K562 (cell line): Measurements from ENCODE around the gene KRTAP4-11. TPM values are rescaled to one million over a fixed set of nuclear protein-coding genes. Genes with fewer than 3 reads are reported as not detected.
"Not testable (repeated sequence)": the region's sequence is repeated elsewhere in the genome, so short reads cannot be mapped to it uniquely, and the experiment has no call there.

Experiments
- ATAC-seq: fragments of 200-7000 bp; cut with Tn5 transposase; 3 replicates; pipeline ENCODE4 v1.9.1; 2020; ENCODE audit warnings: moderate library complexity
- BruUV-seq: library from RNA; stranded (reverse); fragments of 400-500 nt; replicated peaks from 2 replicates; lab custom pipeline; 2021; lab: Mats Ljungman, UMichigan
- CTCF ChIA-PET: fragments of 300-600 bp; formaldehyde crosslinking; extraction: SDS; loops from one replicate; lab custom pipeline; 2021; ENCODE audit warnings: low intra/inter-chr PET ratio; lab: Yijun Ruan, JAX
- POLR2A ChIA-PET: fragments of 300-600, 350-650 bp; sonication (Branson Sonifier 250); formaldehyde crosslinking; extraction: SDS; loops from one replicate; lab custom pipeline; 2021; ENCODE audit warnings: antibody characterized with exemption, inconsistent platforms; lab: Yijun Ruan, JAX
- DNase-seq, 4 experiments: peaks; one replicate each; pipeline versions ENCODE4 v3.0.0 to v3.0.0-alpha.2; 2011 to 2018; ENCODE audit warnings: low spot score in 3 of 4, mixed read lengths in 3 of 4; ENCODE audit errors: extremely low read depth in 1 of 4
- FAIRE-seq: peaks from 2 replicates; lab custom pipeline; 2011; peaks lifted over from hg19 to GRCh38; lab: Jason Lieb, UNC
- H2AFZ ChIP-seq: 2 replicates; pipeline ENCODE4 v1.6.0; 2011; ENCODE audit warnings: low read depth, low read length, control low read depth, inconsistent platforms
- H3K27ac ChIP-seq: fragments of 200-600 bp; 3 replicates; pipeline ENCODE4 v1.8.0; 2011; ENCODE audit warnings: low read depth, mild to moderate bottlenecking, control low read depth, inconsistent platforms, low read length, moderate library complexity, mixed read lengths; ENCODE audit errors: extremely low read depth
- H3K27me3 ChIP-seq, 2 experiments: fragments of 300-600 bp in 1 of 2; 2 replicates in 1 of 2; 3 replicates in 1 of 2; pipeline versions ENCODE4 v1.6.0 to v1.8.0; 2011; ENCODE audit warnings: inconsistent platforms in 2 of 2, low read length in 2 of 2, mild to moderate bottlenecking in 1 of 2, mixed read lengths in 1 of 2, moderate library complexity in 1 of 2; ENCODE audit not compliant: control insufficient read depth in 2 of 2, insufficient read depth in 2 of 2
- H3K36me3 ChIP-seq: fragments of 300-600 bp; 3 replicates; pipeline ENCODE4 v1.8.0; 2011; ENCODE audit warnings: mild to moderate bottlenecking, low read length, inconsistent platforms; ENCODE audit not compliant: control insufficient read depth, insufficient read depth
- H3K4me1 ChIP-seq, 2 experiments: fragments of 200-600 bp in 1 of 2; replicated peaks in 1 of 2; 2 replicates in 1 of 2; 3 replicates in 1 of 2; pipeline versions ENCODE4 v1.5.1 to v1.8.0; 2011; ENCODE audit warnings: inconsistent platforms in 2 of 2, low read length in 2 of 2, mild to moderate bottlenecking in 1 of 2, mixed read lengths in 1 of 2, moderate library complexity in 1 of 2; ENCODE audit not compliant: control insufficient read depth in 2 of 2, insufficient read depth in 2 of 2
- H3K4me2 ChIP-seq: 2 replicates; pipeline ENCODE4 v1.6.1; 2011; ENCODE audit warnings: low read length, control low read depth, inconsistent platforms, mixed read lengths; ENCODE audit not compliant: insufficient read depth
- H3K4me3 ChIP-seq: fragments of 200-600 bp; sonication (generic), shearing (Covaris generic); 2 replicates; pipeline ENCODE4 v1.5.1; 2016; ENCODE audit warnings: control low read depth, inconsistent platforms
- H3K79me2 ChIP-seq: fragments of 200-600 bp; 3 replicates; pipeline ENCODE4 v1.8.0; 2011; ENCODE audit warnings: low read length, inconsistent platforms; ENCODE audit not compliant: control insufficient read depth, insufficient read depth
- H3K9ac ChIP-seq, 2 experiments: 2 replicates each; pipeline versions ENCODE4 v1.6.0 to v1.6.1; 2011; ENCODE audit warnings: low read depth in 2 of 2, low read length in 2 of 2, control low read depth in 1 of 2, inconsistent platforms in 1 of 2, mild to moderate bottlenecking in 1 of 2, mixed read lengths in 1 of 2; ENCODE audit not compliant: insufficient read depth in 1 of 2
- H3K9me1 ChIP-seq: one replicate; pipeline ENCODE4 v1.6.0; 2011; ENCODE audit warnings: inconsistent platforms, mild to moderate bottlenecking, low read length, moderate library complexity; ENCODE audit not compliant: control insufficient read depth, insufficient read depth
- H3K9me3 ChIP-seq: replicated peaks from 2 replicates; pipeline ENCODE4 v1.5.1; 2011; ENCODE audit warnings: low read depth, low read length, inconsistent platforms; ENCODE audit not compliant: control insufficient read depth, insufficient read depth
- H4K20me1 ChIP-seq: replicated peaks from 2 replicates; pipeline ENCODE4 v1.6.1; 2011; ENCODE audit warnings: low read length, inconsistent platforms, mixed read lengths; ENCODE audit not compliant: control insufficient read depth, insufficient read depth
- NFE2 ChIP-seq: IDR thresholded peaks from 2 replicates; pipeline ENCODE4 v1.6.1; 2014; ENCODE audit warnings: antibody characterized with exemption, low read depth
- NFE2L1 ChIP-seq: fragments of 450-650 bp; IDR thresholded peaks from 2 replicates; pipeline ENCODE4 v1.6.1; 2016; ENCODE audit warnings: missing genetic modification characterization, low read depth, mild to moderate bottlenecking, missing compliant biosample characterization, moderate library complexity, borderline replicate concordance
- TAL1 ChIP-seq: fragments of 450-650 bp; IDR thresholded peaks from 2 replicates; pipeline ENCODE4 v1.6.1; 2016; ENCODE audit warnings: mild to moderate bottlenecking
- WGBS: fragments of 100-300 bp; shearing (Covaris generic); methylation state at CpG from one replicate; pipeline ENCODE4 v1.1.6; 2016; ENCODE audit warnings: low coverage, mixed read lengths; ENCODE audit not compliant: insufficient coverage; ENCODE audit errors: missing lambda C conversion rate; 5-methylcytosine and 5-hydroxymethylcytosine counted together
- in situ Hi-C: fragments of 300-500 bp; cut with MboI; formaldehyde crosslinking; loops from 4 replicates; pipeline ENCODE4 v1.15.0; 2018; ENCODE audit warnings: inconsistent platforms, mixed read lengths
- intact Hi-C: fragments of 100-400 bp; cut with micrococcal nuclease; formaldehyde crosslinking; loops from 2 replicates; pipeline ENCODE4 v1.14.2; 2022
- polyA plus RNA-seq, 8 experiments: library from polyadenylated mRNA; depleted of rRNA in 4 of 8; stranded (reverse) in 5 of 8; unstranded in 3 of 8; fragments of >200 nt; fragmentation: Nextera tagmentation in 2 of 8; fragmentation: Illumina TruSeq in 1 of 8; extraction: Ambion mirVana in 2 of 8; extraction: Trizol in 1 of 8; gene quantifications; 2 replicates each; pipeline versions ENCODE4 v1.2.1 to v1.2.3, GENCODE V29; 2011 to 2014; ENCODE audit warnings: inconsistent platforms in 1 of 8, missing spikeins in 1 of 8
- total RNA-seq, 7 experiments: library from RNA; depleted of rRNA in 6 of 7; stranded (reverse); fragments of >200 nt in 6 of 7; fragmentation: Illumina TruSeq in 2 of 7; extraction: Trizol in 2 of 7; gene quantifications; 2 replicates each; pipeline versions ENCODE4 v1.2.1 to v1.2.3, GENCODE V29; 2011 to 2021; ENCODE audit warnings: low replicate concordance in 1 of 7

Gene KRTAP4-11
- total and polyA plus RNA-seq, 9 of the 15 experiments (the other 6 are each of a cell fraction or from before 2014, with no cell fraction given), result not detected

DNA sequence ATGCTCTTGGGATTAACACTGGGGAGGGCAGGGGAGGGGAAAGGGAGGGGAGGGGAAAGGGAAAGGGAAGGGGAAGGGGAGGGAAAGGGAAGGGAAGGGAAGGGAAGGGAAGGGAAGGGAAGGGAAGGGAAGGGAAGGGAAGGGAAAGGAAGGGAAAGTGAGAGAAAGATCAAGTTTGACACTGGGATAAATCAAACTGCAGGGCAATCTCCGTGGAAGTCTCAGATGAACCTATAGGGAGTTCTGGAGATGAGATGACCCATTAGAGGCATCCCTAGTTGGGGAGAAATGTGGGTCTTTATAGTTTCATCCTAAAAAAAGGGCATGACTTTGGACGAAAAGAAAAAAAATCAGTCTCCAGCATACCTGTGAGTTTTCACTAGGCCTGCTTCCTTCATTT is 3.6 kb upstream of the KRTAP4-11 start:
- CTCF ChIA-PET, result no interaction called here
- TF ChIP-seq TAL1, result no peak
- TF ChIP-seq NFE2L1 (tag), result no peak
- no peak for TF ChIP-seq NFE2
- ATAC-seq, result no peak
- Histone ChIP-seq H3K79me2 (no peaks in the 10 kb centered on the region), H3K4me1 (no peaks in the 10 kb centered on the region), H3K9me1 (no peaks in the 10 kb centered on the region), H3K9ac (no peak overlapping the region), H3K4me3 (no peak overlapping the region), H3K4me2 (no peak overlapping the region), H4K20me1 (no peaks in the 10 kb centered on the region), H2AFZ (no peak overlapping the region), H3K9me3 (no peaks in the 10 kb centered on the region), H3K27me3 (no peaks in the 10 kb centered on the region), H3K27ac (no peak overlapping the region), H3K36me3 (no peaks in the 10 kb centered on the region)
- intact Hi-C loops, result no loop called here
- DNase-seq, result no peak
- no TSS peak for BruUV-seq
- 0% methylated on average over 2 of the region's 2 CpGs for WGBS
- in situ Hi-C loops, result no loop called here
- no peak for FAIRE-seq
- POLR2A ChIA-PET, result no interaction called here

DNA sequence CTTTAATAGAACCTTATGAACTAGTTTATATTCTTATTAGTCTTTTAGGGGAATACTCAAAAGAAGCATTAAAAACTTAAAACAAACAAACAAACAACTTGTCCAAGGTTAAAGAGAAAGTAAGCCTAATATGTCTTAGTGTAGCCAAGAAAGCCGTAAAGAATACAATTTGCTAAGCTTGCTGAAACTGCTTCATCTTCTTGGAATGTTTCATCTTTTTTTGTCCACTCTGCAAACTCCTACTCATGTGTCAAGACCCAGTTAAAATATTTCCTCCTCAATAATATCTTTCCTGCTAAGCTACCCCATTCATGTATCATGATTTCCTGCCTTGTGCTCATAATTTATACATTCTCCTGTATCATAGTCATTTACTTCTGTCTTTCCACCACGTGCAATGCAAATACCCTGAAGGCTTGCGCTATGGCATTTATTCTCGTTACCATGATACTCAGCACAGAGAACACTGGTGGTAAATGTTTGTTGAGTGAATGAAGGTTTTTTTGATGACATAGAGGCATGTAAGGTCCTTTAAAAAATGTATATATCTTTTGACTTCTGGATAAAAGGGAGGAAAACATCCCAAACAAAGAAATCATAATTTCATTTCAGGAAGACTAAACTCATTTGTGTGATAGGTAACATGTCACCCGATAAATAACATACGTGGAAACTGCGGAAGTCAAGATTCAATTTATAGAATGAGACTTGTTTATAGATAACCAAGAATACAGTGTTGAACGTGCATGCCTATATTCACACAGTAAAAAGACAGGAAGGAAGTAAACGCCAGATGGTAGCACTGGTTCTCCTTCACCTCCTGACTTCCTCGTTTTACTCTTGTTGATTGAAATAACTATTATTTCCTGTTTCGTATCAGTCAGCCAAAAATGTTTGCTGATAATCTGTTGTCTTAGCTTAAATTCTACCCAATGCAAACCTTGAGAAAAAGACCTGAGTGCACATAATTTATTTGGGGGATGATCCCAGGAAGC is 1.8 kb upstream of the KRTAP4-11 start:
- in situ Hi-C loops, BruUV-seq, intact Hi-C loops, H2AFZ ChIP-seq, CTCF ChIA-PET, H3K9me1 ChIP-seq, H4K20me1 ChIP-seq, H3K4me3 ChIP-seq, H3K27me3 ChIP-seq, H3K4me2 ChIP-seq, POLR2A ChIA-PET, ATAC-seq, H3K9me3 ChIP-seq, H3K4me1 ChIP-seq, H3K27ac ChIP-seq, H3K9ac ChIP-seq, H3K79me2 ChIP-seq, H3K36me3 ChIP-seq, FAIRE-seq, DNase-seq: not testable (repeated sequence)
- WGBS, result 1% methylated on average over 11 of the region's 11 CpGs
